Psoas muscle (tissue), 8 donors: ENCODE results near the gene DNAAF5. TPM values are rescaled to one million over a fixed set of nuclear protein-coding genes. Genes with fewer than 3 reads are reported as not detected.

Experiments
- ATAC-seq, 4 donors: fragments of 200-7000 bp; cut with Tn5 transposase; one replicate each; pipeline ENCODE4 v1.9.1; 2020; ENCODE audit warnings: moderate library complexity in 3 of 4, mild to moderate bottlenecking in 2 of 4
- DNase-seq, 2 donors: peaks; one replicate each; pipeline ENCODE4 v3.0.0-alpha.2; 2020
- H3K27ac ChIP-seq: fragments of 200-600 bp; one replicate; pipeline ENCODE4 v1.8.0; 2022
- H3K27me3 ChIP-seq, 3 donors: fragments of 200-600 bp in 1 of 3; one replicate each; pipeline versions ENCODE4 v1.6.1 to v1.8.0; 2013 to 2022; ENCODE audit warnings: low read length in 2 of 3, mild to moderate bottlenecking in 2 of 3, moderate library complexity in 1 of 3; ENCODE audit not compliant: insufficient read depth in 3 of 3
- H3K36me3 ChIP-seq, 2 donors: fragments of 200-600 bp in 1 of 2; one replicate each; pipeline versions ENCODE4 v1.6.1 to v1.8.0; 2013 to 2022; ENCODE audit warnings: low read depth in 1 of 2, mild to moderate bottlenecking in 1 of 2, moderate library complexity in 1 of 2; ENCODE audit not compliant: insufficient read depth in 1 of 2
- H3K4me1 ChIP-seq: fragments of 200-600 bp; one replicate; pipeline ENCODE4 v1.8.0; 2022
- H3K4me3 ChIP-seq: fragments of 200-600 bp; one replicate; pipeline ENCODE4 v1.8.0; 2022; ENCODE audit warnings: mild to moderate bottlenecking
- H3K9me3 ChIP-seq: fragments of 200-600 bp; one replicate; pipeline ENCODE4 v1.8.0; 2022
- WGBS, 3 donors: extraction: QIAGEN DNeasy Blood & Tissue Kit; methylation state at CpG; one replicate each; pipeline versions ENCODE4 v1.1.6 to v1.1.7; 2013; 5-methylcytosine and 5-hydroxymethylcytosine counted together
- intact Hi-C, 2 donors: fragments of 100-400 bp; cut with DNase I; formaldehyde crosslinking; loops; one replicate each; pipeline versions ENCODE4 v1.11.0 to v1.14.2; 2022
- polyA plus RNA-seq, 3 donors: library from polyadenylated mRNA; stranded (reverse); fragments of 200-250 nt; gene quantifications; one replicate each; pipeline ENCODE4 v1.2.3, GENCODE V29; 2013
- total RNA-seq, 4 donors: library from RNA; stranded (reverse); fragmentation: NEBNext Ultra II Directional in 2 of 4; extraction: Animal tissue kit (Norgen Biotek cat#: 25700) in 2 of 4; gene quantifications; one replicate each; pipeline versions ENCODE4 v1.2.1 to v1.2.4, GENCODE V29; 2021 to 2023
- TF ChIP-seq, protein P1 (sequence below): fragments of 200-600 bp; IDR thresholded peaks from one replicate; pipeline ENCODE4 v1.8.0; 2022; ENCODE audit warnings: antibody characterized with exemption
- donor health status: healthy with polysubstance abuse.
- donor health status: DM: no; HTN: no; CAD: no; lungs with moderate emphysema.
- donor health status: Bipolar disorder and iron deficiency.
- donor health status: healthy.
- donor health status: DM: yes; HTN: yes; CAD: no.
- donor health status: DM: no; HTN: no; CAD: no.
- donor health status: DM: no; HTN: no; CAD: no.
- donor health status: DM: yes; HTN: yes; CAD: no.

DNAAF5 gene
- total and polyA plus RNA-seq, 7 donors: 9.3 to 26.7 (median 17.8) TPM

DNA sequence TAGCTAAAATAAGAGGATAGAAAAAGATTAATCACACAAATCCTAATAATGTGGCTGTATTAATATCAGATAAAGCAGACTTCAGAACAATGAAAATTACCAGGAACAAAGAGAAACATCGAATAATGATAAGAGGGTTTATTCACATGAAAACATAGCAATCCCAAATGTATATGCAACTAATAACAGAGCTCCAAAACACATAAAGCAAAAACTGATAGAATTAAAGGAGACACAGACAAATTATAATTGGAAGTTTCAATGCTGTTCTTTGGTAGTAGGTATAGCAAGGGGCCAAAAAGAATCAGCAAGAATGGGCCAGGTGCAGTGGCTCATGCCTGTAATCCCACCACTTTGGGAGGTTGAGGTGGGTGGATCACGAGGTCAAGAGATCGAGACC lies 23.4 kb upstream of the DNAAF5 start:
- 97 to 100% (median 99%) methylated on average over 3 of the region's 3 CpGs for WGBS, 3 donors

DNA sequence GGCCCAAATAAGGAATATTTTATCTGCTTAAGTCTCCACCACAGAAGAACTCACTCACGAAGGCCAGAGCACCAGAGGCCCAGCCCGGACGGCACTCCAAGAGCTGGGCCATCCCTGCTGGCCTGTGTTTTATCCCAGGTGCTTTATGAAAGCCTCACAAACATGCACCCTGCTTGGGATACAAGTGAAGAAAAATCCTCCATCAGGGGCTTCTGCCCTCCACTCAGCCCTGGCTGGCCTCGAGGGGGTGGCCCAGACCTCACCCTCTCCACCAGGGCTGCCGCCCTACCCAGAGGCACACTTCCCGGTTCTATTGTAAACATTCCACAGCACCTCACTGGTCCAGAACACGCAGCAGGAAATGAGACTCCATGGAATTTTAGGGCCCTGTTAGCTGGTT lies 19.8 kb upstream of the DNAAF5 start:
- Histone ChIP-seq H3K4me1 (no peaks in the 10 kb centered on the region), H3K9me3 (peaks cover 12% of the 10 kb centered on the region), H3K27ac (no peak overlapping the region), H3K36me3 (no peaks in the 10 kb centered on the region), H3K4me3 (no peak overlapping the region), H3K27me3 (peaks cover 0 to 6% (median under 1%) of the 10 kb centered on the region in 3 donors)
- 86 to 89% (median 87%) methylated on average over 7 of the region's 7 CpGs for WGBS, 3 donors
- intact Hi-C loops: no loop called here
- ATAC-seq: no peak
- TF ChIP-seq, protein P1, sequence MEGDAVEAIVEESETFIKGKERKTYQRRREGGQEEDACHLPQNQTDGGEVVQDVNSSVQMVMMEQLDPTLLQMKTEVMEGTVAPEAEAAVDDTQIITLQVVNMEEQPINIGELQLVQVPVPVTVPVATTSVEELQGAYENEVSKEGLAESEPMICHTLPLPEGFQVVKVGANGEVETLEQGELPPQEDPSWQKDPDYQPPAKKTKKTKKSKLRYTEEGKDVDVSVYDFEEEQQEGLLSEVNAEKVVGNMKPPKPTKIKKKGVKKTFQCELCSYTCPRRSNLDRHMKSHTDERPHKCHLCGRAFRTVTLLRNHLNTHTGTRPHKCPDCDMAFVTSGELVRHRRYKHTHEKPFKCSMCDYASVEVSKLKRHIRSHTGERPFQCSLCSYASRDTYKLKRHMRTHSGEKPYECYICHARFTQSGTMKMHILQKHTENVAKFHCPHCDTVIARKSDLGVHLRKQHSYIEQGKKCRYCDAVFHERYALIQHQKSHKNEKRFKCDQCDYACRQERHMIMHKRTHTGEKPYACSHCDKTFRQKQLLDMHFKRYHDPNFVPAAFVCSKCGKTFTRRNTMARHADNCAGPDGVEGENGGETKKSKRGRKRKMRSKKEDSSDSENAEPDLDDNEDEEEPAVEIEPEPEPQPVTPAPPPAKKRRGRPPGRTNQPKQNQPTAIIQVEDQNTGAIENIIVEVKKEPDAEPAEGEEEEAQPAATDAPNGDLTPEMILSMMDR: no peak
- no peak for DNase-seq

More for the DNA sequence above, 23.4 kb upstream of the DNAAF5 start:
- DNase-seq: no peak
- Histone ChIP-seq H3K4me1 (no peaks in the 10 kb centered on the region), H3K27me3 (no peaks in the 10 kb centered on the region), H3K36me3 (no peaks in the 10 kb centered on the region), H3K9me3 (peaks cover 12% of the 10 kb centered on the region), H3K27ac (no peak overlapping the region), H3K4me3 (no peak overlapping the region)
- intact Hi-C loops: no loop called here
- TF ChIP-seq, protein P1: no peak
- no peak for ATAC-seq

DNA sequence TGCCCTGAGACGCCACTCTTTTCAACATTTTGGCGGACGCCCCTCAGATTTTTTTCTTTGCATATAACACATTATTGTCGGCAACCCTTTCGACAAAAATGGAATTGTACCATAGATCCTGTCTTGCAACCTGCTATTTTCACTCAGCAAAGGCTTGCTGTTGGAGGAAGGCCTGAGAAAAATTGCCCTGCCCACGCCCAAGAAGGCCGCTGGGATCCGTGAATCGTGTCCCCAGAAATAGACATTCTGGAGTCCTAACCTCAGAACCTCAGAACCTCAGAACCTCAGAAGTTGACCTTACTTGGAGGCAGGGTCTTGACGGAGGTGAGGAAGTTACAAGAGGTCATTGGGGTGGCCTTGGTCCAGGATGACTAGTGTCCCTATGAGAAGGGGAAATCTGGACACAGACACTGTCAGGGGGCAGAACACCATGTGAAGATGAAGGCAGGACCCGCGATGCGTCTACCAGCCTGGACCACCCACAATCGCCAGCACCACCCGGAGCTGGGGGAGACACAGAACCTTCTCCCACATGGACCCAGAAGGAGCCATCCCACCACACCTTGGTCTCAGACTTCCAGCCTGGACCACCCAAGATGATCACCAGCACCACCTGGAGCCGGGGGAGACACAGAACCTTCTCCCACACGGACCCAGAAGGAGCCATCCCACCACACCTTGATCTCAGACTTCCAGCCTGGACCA lies 19.1 kb upstream of the DNAAF5 start:
- intact Hi-C loops: no loop called here
- WGBS, 3 donors: 93 to 94% (median 94%) methylated on average over 17 of the region's 17 CpGs

DNA sequence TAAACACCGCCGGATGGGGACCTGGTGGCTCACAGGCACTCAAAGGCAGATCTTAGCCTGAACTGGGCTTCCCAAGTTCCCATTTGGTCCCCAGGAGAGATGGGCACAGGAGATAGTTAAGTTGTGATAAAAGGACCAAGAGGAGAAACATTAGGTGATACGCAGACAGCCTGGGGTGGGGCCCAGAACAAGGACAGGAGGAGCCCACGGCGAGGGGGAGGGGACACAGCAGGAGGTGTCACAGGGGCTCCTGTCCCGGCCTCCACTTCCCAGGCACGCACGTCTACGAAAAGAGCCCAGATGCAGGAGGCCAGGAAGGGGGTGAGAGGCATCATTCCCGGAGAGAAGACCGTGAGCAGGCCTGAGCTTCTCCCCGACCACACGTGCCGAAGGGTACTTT lies 16.3 kb upstream of the DNAAF5 start:
- ATAC-seq: no peak
- Histone ChIP-seq H3K4me1 (no peaks in the 10 kb centered on the region), H3K27me3 (peaks cover 0 to 10% (median 7%) of the 10 kb centered on the region in 3 donors), H3K4me3 (no peak overlapping the region), H3K36me3 (no peaks in the 10 kb centered on the region), H3K27ac (no peak overlapping the region), H3K9me3 (no peaks in the 10 kb centered on the region)
- no peak for DNase-seq
- 91 to 93% (median 92%) methylated on average over 14 of the region's 14 CpGs for WGBS, 3 donors
- intact Hi-C loops: no loop called here
- TF ChIP-seq, protein P1: no peak

More for the DNA sequence above, 19.1 kb upstream of the DNAAF5 start:
- DNase-seq (no peak), ATAC-seq (no peak)
- Histone ChIP-seq H3K36me3 (no peaks in the 10 kb centered on the region), H3K4me3 (no peak overlapping the region), H3K27ac (no peak overlapping the region), H3K27me3 (peaks cover 0 to 6% (median 2%) of the 10 kb centered on the region in 3 donors), H3K9me3 (peaks cover 8% of the 10 kb centered on the region), H3K4me1 (no peaks in the 10 kb centered on the region)
- TF ChIP-seq, protein P1: no peak
